Measurements from ENCODE around the gene RYR1. TPM values are rescaled to one million over a fixed set of nuclear protein-coding genes. Genes with fewer than 3 reads are reported as not detected.

RYR1 gene
- not detected in 2 replicates for total RNA-seq (2014; rRNA removed; shearing (Covaris generic))

GRCh38 chr19:38433268-38433733 lies at the start of gene RYR1:
Gene RYR1, plus strand, starts transcription at chr19:38433691. Its CDS starts 139 bp downstream, at chr19:38433830.
- Histone ChIP-seq H3K4me1 (replicated peaks) (no peaks in the 10 kb centered on the region), H3K27ac (no peak within 1 kb of the TSS), H3K9me3 (replicated peaks) (no peaks in the 10 kb centered on the region), H3K27me3 (replicated peaks) (peaks cover 33% of the 10 kb centered on the region), H3K36me3 (no peaks in the 10 kb centered on the region), H3K4me3 (no peak within 1 kb of the TSS)
- no peak for DNase-seq (ENCODE audit: low read depth in 1 of 2, low spot score in 2 of 2)

- DNase-seq (ENCODE audit: low read depth in 1 of 2, low spot score in 2 of 2): no peak
- no peak overlapping the region for H3K4me3 ChIP-seq
- peaks cover 5% of the 10 kb centered on the region for H3K4me1 ChIP-seq (replicated peaks)
- H3K36me3 ChIP-seq: peaks cover 81% of the 10 kb centered on the region
- H3K9me3 ChIP-seq (replicated peaks): no peaks in the 10 kb centered on the region; the same call in 1 of the 2 replicates
- H3K27ac ChIP-seq: no peak overlapping the region
- no peaks in the 10 kb centered on the region for H3K27me3 ChIP-seq (replicated peaks)
Measured at GRCh38 chr19:38383743-38384142, 49.7 kb upstream of the RYR1 start.

GRCh38 chr19:38384209-38385027 lies 49.1 kb upstream of the RYR1 start:
- Histone ChIP-seq H3K4me1 (replicated peaks) (peaks cover 11% of the 10 kb centered on the region), H3K4me3 (no peak overlapping the region), H3K27ac (no peak overlapping the region), H3K36me3 (peaks cover 75% of the 10 kb centered on the region), H3K9me3 (replicated peaks) (no peaks in the 10 kb centered on the region; the same call in 1 of the 2 replicates), H3K27me3 (replicated peaks) (no peaks in the 10 kb centered on the region)
- no peak for DNase-seq (ENCODE audit: low read depth in 1 of 2, low spot score in 2 of 2)

- Histone ChIP-seq H3K4me3 (no peak overlapping the region), H3K27me3 (replicated peaks) (no peaks in the 10 kb centered on the region), H3K27ac (no peak overlapping the region), H3K4me1 (replicated peaks) (peaks cover 16% of the 10 kb centered on the region), H3K9me3 (replicated peaks) (no peaks in the 10 kb centered on the region; the same call in 1 of the 2 replicates), H3K36me3 (peaks cover 67% of the 10 kb centered on the region)
- DNase-seq (ENCODE audit: low read depth in 1 of 2, low spot score in 2 of 2): no peak
Measured at GRCh38 chr19:38385057-38385803, 48.3 kb upstream of the RYR1 start.

GRCh38 chr19:38385804-38386257 lies 47.7 kb upstream of the RYR1 start:
- no peak overlapping the region for H3K4me3 ChIP-seq
- H3K27ac ChIP-seq: no peak overlapping the region
- peaks cover 63% of the 10 kb centered on the region for H3K36me3 ChIP-seq
- no peaks in the 10 kb centered on the region for H3K27me3 ChIP-seq (replicated peaks)
- no peaks in the 10 kb centered on the region; the same call in 1 of the 2 replicates for H3K9me3 ChIP-seq (replicated peaks)
- no peak for DNase-seq (ENCODE audit: low read depth in 1 of 2, low spot score in 2 of 2)
- H3K4me1 ChIP-seq (replicated peaks): peaks cover 16% of the 10 kb centered on the region

- peaks cover 57% of the 10 kb centered on the region for H3K36me3 ChIP-seq
- no peaks in the 10 kb centered on the region; the same call in 1 of the 2 replicates for H3K9me3 ChIP-seq (replicated peaks)
- no peak for DNase-seq (ENCODE audit: low read depth in 1 of 2, low spot score in 2 of 2)
- H3K27me3 ChIP-seq (replicated peaks): no peaks in the 10 kb centered on the region
- peaks cover 16% of the 10 kb centered on the region for H3K4me1 ChIP-seq (replicated peaks)
- H3K27ac ChIP-seq: no peak overlapping the region
- H3K4me3 ChIP-seq: no peak overlapping the region
Measured at GRCh38 chr19:38386300-38386970, 47.1 kb upstream of the RYR1 start.

GRCh38 chr19:38386971-38387549 lies 46.4 kb upstream of the RYR1 start:
- H3K4me1 ChIP-seq (replicated peaks): peaks cover 16% of the 10 kb centered on the region
- no peaks in the 10 kb centered on the region for H3K27me3 ChIP-seq (replicated peaks)
- no peak for DNase-seq (ENCODE audit: low read depth in 1 of 2, low spot score in 2 of 2)
- H3K36me3 ChIP-seq: peaks cover 53% of the 10 kb centered on the region
- H3K4me3 ChIP-seq: peak overlapping the region; percentile 51
- no peaks in the 10 kb centered on the region; the same call in 1 of the 2 replicates for H3K9me3 ChIP-seq (replicated peaks)
- no peak overlapping the region for H3K27ac ChIP-seq

GRCh38 chr19:38387550-38388348 lies 45.7 kb upstream of the RYR1 start, which contains the start of gene GGN:
Gene GGN, minus strand, starts transcription at chr19:38388034. Its CDS starts 773 bp downstream, at chr19:38387261.
- Histone ChIP-seq H3K36me3 (peaks cover 51% of the 10 kb centered on the region), H3K4me3 (peak within 1 kb of the TSS; percentile 51), H3K9me3 (replicated peaks) (no peaks in the 10 kb centered on the region; the same call in 1 of the 2 replicates), H3K27me3 (replicated peaks) (no peaks in the 10 kb centered on the region), H3K27ac (peak within 1 kb of the TSS; percentile 59), H3K4me1 (replicated peaks) (peaks cover 17% of the 10 kb centered on the region)
- peak; percentile 83 to 92 for DNase-seq (ENCODE audit: low read depth in 1 of 2, low spot score in 2 of 2)

GRCh38 chr19:38388349-38389100 lies 45.0 kb upstream of the RYR1 start, which contains the start of gene SPRED3:
Gene SPRED3, plus strand, starts transcription at chr19:38388697. Its CDS starts 1,606 bp downstream, at chr19:38390303.
- H3K4me1 ChIP-seq (replicated peaks): peaks cover 19% of the 10 kb centered on the region
- peaks cover 46% of the 10 kb centered on the region for H3K36me3 ChIP-seq
- H3K27me3 ChIP-seq (replicated peaks): no peaks in the 10 kb centered on the region
- peak within 1 kb of the TSS; percentile 51 for H3K4me3 ChIP-seq
- no peak for DNase-seq (ENCODE audit: low read depth in 1 of 2, low spot score in 2 of 2)
- peak within 1 kb of the TSS; percentile 59 for H3K27ac ChIP-seq
- no peaks in the 10 kb centered on the region; the same call in 1 of the 2 replicates for H3K9me3 ChIP-seq (replicated peaks)

GRCh38 chr19:38389101-38389925 lies 44.2 kb upstream of the RYR1 start:
- H3K27me3 ChIP-seq (replicated peaks): no peaks in the 10 kb centered on the region
- no peaks in the 10 kb centered on the region; the same call in 1 of the 2 replicates for H3K9me3 ChIP-seq (replicated peaks)
- peaks cover 43% of the 10 kb centered on the region for H3K36me3 ChIP-seq
- DNase-seq (ENCODE audit: low read depth in 1 of 2, low spot score in 2 of 2): peak; percentile 60 to 80
- H3K27ac ChIP-seq: peak overlapping the region; percentile 59
- peak overlapping the region; percentile 51 for H3K4me3 ChIP-seq
- H3K4me1 ChIP-seq (replicated peaks): peaks cover 19% of the 10 kb centered on the region
